Neural cell (in vitro differentiated cells): ENCODE data around the gene LRRC74B. TPM values are rescaled to one million over a fixed set of nuclear protein-coding genes. Genes with fewer than 3 reads are reported as not detected.

Source experiments
- H2AFZ ChIP-seq: fragments of 200-600, 300-800 bp; sonication (generic), shearing (Covaris generic); 2 replicates; pipeline ENCODE4 v1.6.0; 2014; ENCODE audit warnings: low read depth, mild to moderate bottlenecking, antibody characterized with exemption, low read length, moderate library complexity
- H3F3A ChIP-seq: fragments of 200-600 bp; shearing (Covaris generic); 2 replicates; pipeline ENCODE4 v1.6.1; 2016; ENCODE audit warnings: mild to moderate bottlenecking, moderate library complexity, mixed read lengths, antibody characterized with exemption, low read length; ENCODE audit not compliant: insufficient read depth, poor library complexity, severe bottlenecking
- H3K27ac ChIP-seq: fragments of 200-600, 300-800 bp; sonication (generic), shearing (Covaris generic); 2 replicates; pipeline ENCODE4 v1.5.1; 2014; ENCODE audit warnings: mild to moderate bottlenecking, low read length, moderate library complexity
- H3K27me3 ChIP-seq: fragments of 300-800, 200-600 bp; sonication (generic), shearing (Covaris generic); 2 replicates; pipeline ENCODE4 v1.6.0; 2014; ENCODE audit warnings: mild to moderate bottlenecking, low read depth, low read length, moderate library complexity; ENCODE audit not compliant: insufficient read depth
- H3K36me3 ChIP-seq: fragments of 300-800, 200-600 bp; sonication (generic), shearing (Covaris generic); 2 replicates; pipeline ENCODE4 v1.5.1; 2014; ENCODE audit warnings: mild to moderate bottlenecking, antibody characterized with exemption, low read length, moderate library complexity; ENCODE audit not compliant: insufficient read depth
- H3K4me2 ChIP-seq: fragments of 300-800, 200-600 bp; sonication (generic), shearing (Covaris generic); 2 replicates; pipeline ENCODE4 v1.6.0; 2014; ENCODE audit warnings: mild to moderate bottlenecking, low read length
- H3K4me3 ChIP-seq: fragments of 300-800, 200-600 bp; sonication (generic), shearing (Covaris generic); 2 replicates; pipeline ENCODE4 v1.5.1; 2014; ENCODE audit warnings: mild to moderate bottlenecking, low read length, moderate library complexity
- H3K79me2 ChIP-seq: fragments of 200-600 bp; shearing (Covaris generic); replicated peaks from 2 replicates; pipeline ENCODE4 v1.6.0; 2014; ENCODE audit warnings: mild to moderate bottlenecking, low read length, moderate library complexity; ENCODE audit not compliant: insufficient read depth
- H3K9ac ChIP-seq: fragments of 300-800, 200-600 bp; sonication (generic), shearing (Covaris generic); 2 replicates; pipeline ENCODE4 v1.6.1; 2016; ENCODE audit warnings: mild to moderate bottlenecking, low read length, mixed read lengths
- H3K9me2 ChIP-seq: fragments of 200-600 bp; shearing (Covaris generic); 2 replicates; pipeline ENCODE4 v1.6.1; 2016; ENCODE audit warnings: mild to moderate bottlenecking, low read length, mixed read lengths; ENCODE audit not compliant: insufficient read depth
- H3K9me3 ChIP-seq: fragments of 200-600, 300-800 bp; sonication (generic), shearing (Covaris generic); 2 replicates; pipeline ENCODE4 v1.6.1; 2016; ENCODE audit warnings: mild to moderate bottlenecking, mixed run types, low read length, moderate library complexity, mixed read lengths
- H4K20me1 ChIP-seq: fragments of 200-600 bp; shearing (Covaris generic); 2 replicates; pipeline ENCODE4 v1.6.1; 2016; ENCODE audit warnings: mild to moderate bottlenecking, mixed run types; ENCODE audit not compliant: insufficient read depth
- EP300 ChIP-seq: fragments of 450-650 bp; conservative IDR thresholded peaks from 2 replicates; pipeline ENCODE4 v1.6.1; 2014; ENCODE audit warnings: antibody characterized with exemption, mild to moderate bottlenecking, moderate library complexity; ENCODE audit not compliant: poor library complexity, severe bottlenecking
- EZH2 ChIP-seq: fragments of 200-600, 300-800 bp; shearing (Covaris generic), sonication (generic); IDR thresholded peaks from 2 replicates; pipeline ENCODE4 v1.6.1; 2014; ENCODE audit warnings: antibody characterized with exemption, low read length, borderline replicate concordance, mild to moderate bottlenecking; ENCODE audit not compliant: insufficient read depth, poor library complexity, severe bottlenecking
- MXI1 ChIP-seq: fragments of 450-650 bp; conservative IDR thresholded peaks from 2 replicates; pipeline ENCODE4 v1.6.1; 2014; ENCODE audit warnings: antibody characterized with exemption, mild to moderate bottlenecking; ENCODE audit not compliant: poor library complexity, severe bottlenecking
- POLR2AphosphoS5 ChIP-seq: IDR thresholded peaks from 2 replicates; pipeline ENCODE4 v1.6.1; 2012
- RAD21 ChIP-seq: fragments of 450-650 bp; conservative IDR thresholded peaks from 2 replicates; pipeline ENCODE4 v1.6.1; 2014; ENCODE audit warnings: antibody characterized with exemption, mild to moderate bottlenecking, moderate library complexity
- REST ChIP-seq: IDR thresholded peaks from 2 replicates; pipeline ENCODE4 v1.6.1; 2012; ENCODE audit warnings: borderline replicate concordance
- SMC3 ChIP-seq: fragments of 450-650 bp; conservative IDR thresholded peaks from 2 replicates; pipeline ENCODE4 v1.6.1; 2014; ENCODE audit warnings: antibody characterized with exemption, mild to moderate bottlenecking, moderate library complexity; ENCODE audit not compliant: poor library complexity
- TAF1 ChIP-seq: IDR thresholded peaks from 2 replicates; pipeline ENCODE4 v1.6.1; 2012; ENCODE audit warnings: low read depth
- polyA plus RNA-seq: library from polyadenylated mRNA; depleted of rRNA; stranded (reverse); fragments of >200 nt; gene quantifications from 2 replicates; pipeline ENCODE4 v1.2.3, GENCODE V29; 2014
- TF ChIP-seq, protein P1 (sequence below): fragments of 450-650 bp; IDR thresholded peaks from 2 replicates; pipeline ENCODE4 v1.5.1; 2014; ENCODE audit warnings: antibody characterized with exemption, mild to moderate bottlenecking, moderate library complexity; ENCODE audit not compliant: poor library complexity, severe bottlenecking

The LRRC74B gene
- polyA plus RNA-seq, 1 donor from 2014 or later, result not detected

DNA sequence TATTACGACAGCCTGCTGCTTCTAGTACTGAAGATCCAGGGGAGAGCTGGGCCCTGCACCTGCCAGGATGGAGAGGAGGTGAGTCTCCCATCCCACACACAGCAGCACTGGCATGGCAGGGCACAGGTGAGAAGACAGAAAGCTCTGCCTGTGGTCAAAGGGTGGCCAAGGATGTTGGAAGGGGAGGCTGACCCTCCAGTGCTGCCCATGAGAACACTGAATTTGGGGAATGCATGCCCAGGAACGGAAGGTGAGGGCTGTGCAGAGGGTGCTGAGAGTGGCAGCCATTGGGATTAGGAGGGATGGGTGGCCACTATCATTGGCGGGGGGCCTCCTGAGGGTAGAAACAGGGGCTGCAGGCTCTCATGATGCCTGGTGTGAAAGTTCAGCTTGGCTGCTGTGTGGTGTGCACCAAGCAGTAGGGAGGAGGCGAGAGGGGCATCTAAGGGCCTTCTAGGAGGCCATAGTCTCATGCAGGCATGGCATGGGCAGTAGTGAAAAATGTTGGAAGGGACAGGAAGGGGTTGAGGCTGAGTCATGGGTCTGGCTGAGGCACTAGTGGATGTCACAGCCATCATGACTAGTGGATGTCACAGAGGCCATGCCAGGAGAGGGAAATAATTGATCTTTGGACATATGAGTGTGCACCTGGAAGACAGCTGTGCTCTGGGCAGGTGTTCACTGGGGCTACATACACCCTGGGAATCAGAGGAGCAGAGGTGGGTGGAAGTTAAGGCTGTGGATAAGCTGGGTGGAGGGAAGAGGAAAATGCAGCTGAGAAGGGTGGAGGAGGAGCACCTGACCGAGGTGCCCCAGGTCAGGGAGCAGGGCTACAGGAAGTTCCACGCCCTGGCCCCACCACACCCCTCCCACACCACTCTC lies 2.5 kb upstream of the LRRC74B start:
- H2AFZ ChIP-seq, result no peak overlapping the region
- H3K9me2 ChIP-seq, result no peaks in the 10 kb centered on the region
- no peak overlapping the region for H3K9ac ChIP-seq
- H4K20me1 ChIP-seq, result no peaks in the 10 kb centered on the region
- TF ChIP-seq REST (no peak), EP300 (no peak)
- TF ChIP-seq, protein P1, sequence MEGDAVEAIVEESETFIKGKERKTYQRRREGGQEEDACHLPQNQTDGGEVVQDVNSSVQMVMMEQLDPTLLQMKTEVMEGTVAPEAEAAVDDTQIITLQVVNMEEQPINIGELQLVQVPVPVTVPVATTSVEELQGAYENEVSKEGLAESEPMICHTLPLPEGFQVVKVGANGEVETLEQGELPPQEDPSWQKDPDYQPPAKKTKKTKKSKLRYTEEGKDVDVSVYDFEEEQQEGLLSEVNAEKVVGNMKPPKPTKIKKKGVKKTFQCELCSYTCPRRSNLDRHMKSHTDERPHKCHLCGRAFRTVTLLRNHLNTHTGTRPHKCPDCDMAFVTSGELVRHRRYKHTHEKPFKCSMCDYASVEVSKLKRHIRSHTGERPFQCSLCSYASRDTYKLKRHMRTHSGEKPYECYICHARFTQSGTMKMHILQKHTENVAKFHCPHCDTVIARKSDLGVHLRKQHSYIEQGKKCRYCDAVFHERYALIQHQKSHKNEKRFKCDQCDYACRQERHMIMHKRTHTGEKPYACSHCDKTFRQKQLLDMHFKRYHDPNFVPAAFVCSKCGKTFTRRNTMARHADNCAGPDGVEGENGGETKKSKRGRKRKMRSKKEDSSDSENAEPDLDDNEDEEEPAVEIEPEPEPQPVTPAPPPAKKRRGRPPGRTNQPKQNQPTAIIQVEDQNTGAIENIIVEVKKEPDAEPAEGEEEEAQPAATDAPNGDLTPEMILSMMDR, result no peak
- no peaks in the 10 kb centered on the region for H3K27me3 ChIP-seq
- peak overlapping the region; percentile 16 for H3K27ac ChIP-seq
- no peaks in the 10 kb centered on the region for H3K36me3 ChIP-seq
- H3K4me3 ChIP-seq, result no peak overlapping the region
- no peak overlapping the region for H3K4me2 ChIP-seq
- H3F3A ChIP-seq, result no peaks in the 10 kb centered on the region
- H3K9me3 ChIP-seq, result no peaks in the 10 kb centered on the region
- no peaks in the 10 kb centered on the region for H3K79me2 ChIP-seq

DNA sequence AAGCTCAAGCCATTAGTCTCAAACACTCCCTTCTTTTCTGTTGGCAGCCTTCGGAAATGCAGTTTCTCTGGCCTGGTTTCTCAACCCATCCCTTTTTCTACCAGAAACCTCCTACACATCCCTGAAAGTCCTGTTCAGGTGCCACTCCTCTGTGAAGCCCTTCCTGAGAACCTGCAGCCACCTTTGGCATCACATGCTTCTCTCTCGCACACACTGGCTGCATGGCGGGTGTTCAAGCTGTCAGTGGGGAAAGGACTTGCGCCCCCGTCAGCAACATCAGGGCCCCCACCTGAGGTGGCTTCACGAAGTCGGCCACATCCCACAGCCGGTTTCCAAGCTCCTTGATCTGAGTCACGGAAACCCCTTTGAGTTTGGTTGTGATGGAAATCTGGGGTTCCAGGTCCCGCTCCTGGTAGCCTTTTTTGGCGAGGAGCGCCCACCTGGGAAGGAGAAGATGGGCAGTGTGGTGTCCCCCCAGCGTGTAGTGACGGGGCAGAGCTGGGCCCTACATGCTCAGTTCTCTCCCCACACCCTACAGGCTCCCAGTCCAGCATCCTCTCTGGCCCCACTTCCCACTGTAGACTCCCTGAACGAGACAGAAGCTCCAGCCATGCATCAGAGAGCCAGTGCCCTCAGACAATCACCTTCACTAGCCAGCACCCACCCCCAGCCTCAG lies 1.7 kb upstream of the LRRC74B start:
- no peaks in the 10 kb centered on the region for H3K9me3 ChIP-seq
- no peak overlapping the region for H3K4me3 ChIP-seq
- no peaks in the 10 kb centered on the region for H3K36me3 ChIP-seq
- peak overlapping the region; percentile 44 for H3K9ac ChIP-seq
- no peaks in the 10 kb centered on the region for H3K79me2 ChIP-seq
- H2AFZ ChIP-seq, result no peak overlapping the region
- no peaks in the 10 kb centered on the region for H3F3A ChIP-seq
- no peaks in the 10 kb centered on the region for H3K9me2 ChIP-seq
- no peak overlapping the region for H3K4me2 ChIP-seq
- H4K20me1 ChIP-seq, result no peaks in the 10 kb centered on the region
- H3K27ac ChIP-seq, result peak overlapping the region; percentile 86
- no peaks in the 10 kb centered on the region for H3K27me3 ChIP-seq
- TF ChIP-seq EZH2 (no peak), REST (no peak), SMC3 (no peak), EP300 (no peak), RAD21 (no peak), TAF1 (no peak), MXI1 (no peak), POLR2AphosphoS5 (no peak)
- TF ChIP-seq, protein P1, result no peak
